GM20431 (cell line): Measurements from ENCODE around the gene FGG.
"Not testable (repeated sequence)": the region's sequence is repeated elsewhere in the genome, so short reads cannot be mapped to it uniquely, and the experiment has no call there.

ENCODE experiments used
- in situ Hi-C: fragments of 300-500 bp; cut with MseI, MboI; formaldehyde crosslinking; loops from one replicate; pipeline ENCODE4 v1.15.0; 2020; ENCODE audit warnings: low sequenced_read_pairs; ENCODE audit not compliant: unreplicated experiment

The FGG gene

DNA sequence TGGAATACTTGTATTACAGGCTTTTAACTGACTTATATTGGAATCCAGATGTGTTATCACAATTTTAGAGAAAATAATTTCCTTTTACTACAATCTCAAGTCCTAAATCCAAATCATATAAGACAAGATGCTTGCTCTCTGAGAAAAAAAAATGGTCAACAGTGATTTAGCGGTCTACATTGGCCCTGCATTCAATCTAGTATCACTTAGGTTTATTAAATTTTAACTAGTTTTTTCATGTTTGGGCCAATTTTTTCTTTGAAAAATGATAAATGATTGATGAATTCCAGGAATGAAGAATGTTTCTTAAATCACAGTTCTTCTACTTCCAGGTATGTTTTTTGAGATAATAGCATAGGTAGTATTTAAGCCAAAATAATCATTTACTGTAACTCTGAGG is 2.8 kb upstream of the FGG start:
- in situ Hi-C loops: loop anchor here (10.0 kb wide), 1 partner anchor 60 kb away; the partner anchor contains the start of gene PLRG1

DNA sequence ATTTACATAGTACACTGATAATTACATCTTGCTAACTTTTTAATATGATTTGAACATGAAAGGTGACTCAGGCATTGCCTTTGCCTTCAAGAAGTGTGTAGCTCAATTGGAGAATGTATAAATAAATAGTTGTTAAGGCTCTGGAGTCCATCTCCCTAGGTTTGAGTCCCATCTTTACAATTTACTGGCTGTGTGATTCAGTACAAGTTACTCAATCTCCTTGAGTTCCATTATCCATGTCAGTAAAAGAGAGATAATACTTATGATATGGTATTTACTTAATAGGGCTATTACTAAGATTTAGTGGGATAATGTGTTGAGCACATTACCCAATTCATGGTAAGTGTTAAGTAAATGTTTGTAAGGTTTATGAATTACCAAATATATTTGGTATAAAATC is 1.9 kb upstream of the FGG start:
- in situ Hi-C loops: loop anchor here (10.0 kb wide), 1 partner anchor 60 kb away; the partner anchor contains the start of gene PLRG1

DNA sequence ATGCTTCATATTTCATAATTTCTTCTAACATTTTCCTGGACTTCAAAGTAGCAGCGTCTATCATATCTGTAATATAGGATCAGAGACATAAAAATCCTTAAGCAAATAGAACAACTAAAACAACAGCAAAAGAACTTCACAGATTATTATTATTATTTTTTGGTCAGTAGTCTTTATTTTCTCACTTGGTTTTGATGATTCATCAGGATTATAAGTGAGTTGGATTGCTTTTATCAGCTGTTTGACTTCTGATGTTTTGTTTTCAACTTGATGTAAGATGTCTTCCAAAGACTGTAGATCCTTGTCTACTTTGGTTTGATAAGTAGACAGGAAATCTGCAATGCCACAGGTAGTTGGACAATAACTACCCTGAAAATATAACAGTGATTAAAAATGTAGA is 623 bp downstream of the FGG start:
- in situ Hi-C loops: loop anchor here (10.0 kb wide), 1 partner anchor 57 kb away; the partner anchor contains the start of gene PLRG1

DNA sequence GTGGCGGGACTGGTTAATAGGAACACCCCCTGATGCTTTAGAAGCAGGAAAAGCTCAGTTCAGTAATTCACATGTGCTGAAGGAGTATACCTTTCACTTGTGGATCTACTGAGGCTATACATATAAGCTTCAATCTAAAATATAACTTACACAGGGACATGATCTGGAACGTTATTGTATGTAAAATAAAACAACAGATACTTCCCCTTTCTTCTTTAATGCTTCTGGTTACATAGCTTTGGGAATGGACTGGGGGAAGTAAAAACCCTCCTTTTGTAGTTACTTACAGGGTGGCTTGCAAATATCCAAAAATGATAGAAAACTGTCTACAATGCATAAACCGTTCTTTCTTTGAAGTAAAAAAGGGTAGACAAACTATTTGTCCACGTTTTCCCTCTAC is 1.9 kb downstream of the FGG start:
- in situ Hi-C loops: loop anchor here (10.0 kb wide), 1 partner anchor 56 kb away; the partner anchor contains the start of gene PLRG1

DNA sequence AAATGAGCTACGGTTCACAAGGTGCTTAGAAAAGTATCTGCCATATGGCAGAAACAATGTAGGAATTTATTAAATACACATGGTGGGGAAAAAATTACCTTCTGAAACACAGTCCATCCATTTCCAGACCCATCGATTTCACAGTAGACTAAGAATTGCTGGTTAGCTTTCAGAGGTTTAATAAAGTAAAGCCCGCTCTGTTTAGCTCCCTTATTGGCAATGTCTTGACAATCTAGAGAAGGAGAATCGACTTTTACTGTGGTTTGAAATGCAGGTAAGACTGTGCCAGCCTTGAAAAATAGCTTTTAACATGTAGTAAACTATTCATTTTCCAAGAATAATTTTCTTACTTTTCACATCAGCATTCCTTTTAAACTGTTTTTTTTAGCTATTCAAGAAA is 2.9 kb downstream of the FGG start:
- in situ Hi-C loops: no loop called here

DNA sequence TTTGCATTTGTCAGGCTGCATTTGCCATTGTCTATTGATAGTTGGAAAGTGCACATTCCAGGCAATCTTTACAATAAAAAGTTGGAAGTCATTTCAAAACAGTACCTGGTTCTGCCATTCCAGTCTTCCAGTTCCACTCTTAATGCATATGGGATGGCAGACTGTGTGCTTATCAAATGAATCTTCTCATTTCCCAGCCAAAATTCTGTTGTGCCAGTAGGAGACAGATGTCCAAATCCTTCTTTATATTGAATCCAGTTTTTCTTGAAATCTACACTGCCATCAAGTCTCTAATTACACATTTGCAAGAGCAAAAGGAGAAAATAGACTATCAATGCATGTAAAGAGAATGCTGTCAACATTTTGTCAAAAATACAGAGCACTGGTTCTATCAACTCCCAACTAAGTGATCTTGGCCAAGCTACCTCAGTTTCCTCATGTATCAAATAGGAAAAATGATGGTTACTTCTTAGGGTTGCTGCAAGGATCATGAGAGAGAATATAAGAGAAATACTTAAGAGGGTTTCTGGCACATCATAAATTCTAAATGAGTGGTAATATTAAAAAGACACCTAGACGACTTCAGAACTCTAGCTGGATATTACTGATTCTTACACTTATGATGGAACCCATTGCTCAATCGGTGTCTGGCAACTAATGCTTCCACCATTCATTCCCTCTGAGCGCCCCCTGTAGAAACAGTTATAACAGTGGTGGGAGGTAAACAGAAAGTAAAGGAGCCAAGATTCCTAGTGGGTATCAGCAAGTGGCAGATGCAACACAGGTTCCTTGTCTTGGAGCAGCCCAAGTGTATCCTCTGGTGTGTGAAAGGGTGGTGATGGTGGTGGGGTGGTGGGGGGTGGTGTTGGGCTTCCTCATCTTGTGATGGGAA is 3.8 kb downstream of the FGG start:
- in situ Hi-C loops: no loop called here

DNA sequence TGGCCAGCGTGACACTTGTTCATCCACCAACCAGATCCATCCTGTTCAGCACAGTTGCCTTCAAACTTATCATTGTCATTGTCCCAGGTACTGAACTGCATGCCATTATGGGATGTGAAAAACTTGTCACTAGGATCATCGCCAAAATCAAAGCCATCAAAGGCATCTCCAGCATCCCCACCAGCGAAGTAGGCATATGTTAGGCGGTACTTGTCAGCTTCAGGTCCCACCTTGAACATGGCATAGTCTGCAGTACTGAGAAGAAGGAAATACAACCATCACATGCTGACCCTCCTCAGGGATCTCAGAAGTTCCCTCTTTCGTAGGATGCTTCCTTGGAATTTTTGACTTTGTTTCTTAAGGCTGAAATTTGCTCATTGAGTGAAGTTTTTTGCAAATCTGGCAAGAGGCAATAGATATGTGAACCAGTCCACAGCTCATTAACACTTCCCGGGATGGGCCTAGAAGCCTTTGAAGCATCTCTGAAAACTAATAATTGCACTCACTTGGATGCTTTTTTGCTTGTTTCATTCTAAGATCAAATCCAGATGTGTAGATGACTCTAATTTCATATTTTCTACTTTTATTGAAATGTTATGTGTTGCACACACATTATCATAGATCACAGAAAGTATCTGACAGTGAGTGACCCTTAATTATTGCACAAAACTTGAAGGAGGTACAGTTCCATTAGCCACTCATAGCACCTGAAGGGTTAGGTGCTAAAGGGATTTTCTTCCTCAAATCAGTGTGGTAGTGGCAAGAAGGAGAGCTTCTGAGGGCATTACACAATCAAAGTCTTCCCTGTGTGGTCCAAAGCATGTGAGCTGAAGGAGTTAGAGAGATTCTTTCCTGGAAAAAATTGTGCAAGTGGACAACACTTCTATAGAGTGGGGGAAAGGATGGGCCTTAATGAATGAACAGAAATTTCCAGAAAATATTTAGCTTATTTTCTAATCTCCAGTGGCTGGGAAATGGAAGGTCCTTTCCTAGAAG is 5.4 kb downstream of the FGG start:
- in situ Hi-C loops: no loop called here

DNA sequence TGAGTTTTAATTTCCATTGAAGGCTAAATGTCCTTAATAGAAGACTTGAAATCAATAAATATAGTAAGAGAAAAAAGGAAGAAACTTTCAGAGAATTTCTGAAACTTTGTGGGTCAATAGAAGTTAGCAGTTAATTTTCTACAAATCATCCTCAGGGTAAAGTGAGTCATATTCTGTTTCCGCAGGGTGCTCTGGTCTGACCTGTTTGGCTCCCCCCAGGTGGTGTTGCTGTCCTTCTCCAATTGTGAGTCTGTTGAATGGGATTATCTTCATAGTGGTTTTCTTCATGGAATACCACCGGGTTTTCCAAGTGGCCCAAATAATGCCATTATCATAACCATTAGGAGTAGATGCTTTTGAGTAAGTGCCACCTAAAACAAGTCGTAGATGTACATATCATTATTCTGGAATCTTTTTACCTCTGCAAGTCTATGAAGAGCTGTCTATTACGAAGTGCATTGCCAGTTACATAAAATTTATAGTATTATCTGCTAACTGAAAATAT is 7.7 kb downstream of the FGG start:
- in situ Hi-C loops: no loop called here

DNA sequence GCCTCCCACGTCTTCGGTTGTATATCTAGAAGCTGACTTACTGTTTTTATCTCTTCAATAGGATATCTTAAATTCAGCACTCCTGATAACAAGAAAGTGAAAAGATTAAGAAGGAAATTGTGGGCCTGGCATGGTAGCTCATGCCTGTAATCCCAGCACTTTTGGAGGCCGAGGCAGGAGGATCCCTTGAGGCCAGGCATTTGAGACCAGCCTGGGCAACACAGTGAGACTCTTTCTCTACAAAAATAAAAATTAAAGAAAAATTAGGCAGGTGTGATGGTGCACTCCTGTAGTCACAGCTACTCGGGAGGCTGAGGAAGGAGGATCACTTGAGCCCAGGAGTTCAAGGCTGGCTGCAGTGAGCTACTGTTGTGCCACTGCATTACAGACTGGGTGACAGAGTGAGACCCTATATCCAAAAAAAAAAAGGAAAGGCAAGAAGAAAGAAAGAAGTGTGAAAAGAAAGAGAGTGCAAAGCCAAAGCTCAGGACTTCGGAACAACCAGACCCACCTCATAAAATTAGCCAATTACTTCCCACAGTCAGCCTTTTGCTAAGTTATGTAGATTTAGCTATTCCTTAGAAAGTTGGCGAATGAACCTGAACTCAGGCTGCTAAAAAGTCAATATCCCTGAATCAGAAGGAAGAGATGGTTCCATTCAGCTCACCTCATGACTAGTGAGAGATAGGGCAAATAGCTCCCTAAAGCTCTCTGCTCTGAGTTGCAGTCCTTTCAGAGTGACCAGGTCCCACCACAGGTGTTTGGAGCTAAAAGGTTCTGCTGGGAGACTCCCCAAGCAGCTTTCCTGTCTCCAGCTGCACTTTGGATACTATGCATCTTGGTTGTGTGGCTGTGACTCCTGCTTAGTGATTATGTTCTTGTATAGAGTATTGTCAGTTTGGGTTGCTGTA is 9.2 kb downstream of the FGG start:
- in situ Hi-C loops: no loop called here

DNA sequence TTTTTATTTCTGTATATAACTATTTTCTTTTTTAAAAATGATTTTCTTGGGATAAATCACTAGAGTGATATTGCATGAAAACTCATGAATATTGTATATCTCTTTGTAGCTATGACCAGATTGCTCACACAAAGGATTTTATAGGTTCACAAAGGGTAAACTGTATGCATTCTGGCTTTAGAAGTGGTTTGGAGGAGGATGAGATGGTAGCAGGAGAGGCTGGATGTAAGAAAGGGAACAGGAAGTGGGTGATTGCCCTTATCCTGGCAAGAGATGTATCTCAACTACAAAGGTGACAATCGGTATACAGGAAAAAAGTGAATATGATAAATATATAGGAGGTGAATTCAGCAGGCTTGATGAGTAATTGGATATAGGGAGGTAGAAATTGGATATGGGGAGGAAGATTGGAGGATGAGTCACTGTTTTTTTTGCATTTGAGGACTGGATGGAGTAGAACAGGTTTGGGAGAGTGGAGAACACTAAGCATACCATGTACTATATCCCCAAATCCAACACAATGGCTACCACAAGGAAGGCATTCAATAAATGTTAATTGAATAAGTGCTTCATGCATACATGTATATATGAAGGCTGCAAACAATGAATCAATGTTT is 9.9 kb downstream of the FGG start:
- in situ Hi-C loops: no loop called here

DNA sequence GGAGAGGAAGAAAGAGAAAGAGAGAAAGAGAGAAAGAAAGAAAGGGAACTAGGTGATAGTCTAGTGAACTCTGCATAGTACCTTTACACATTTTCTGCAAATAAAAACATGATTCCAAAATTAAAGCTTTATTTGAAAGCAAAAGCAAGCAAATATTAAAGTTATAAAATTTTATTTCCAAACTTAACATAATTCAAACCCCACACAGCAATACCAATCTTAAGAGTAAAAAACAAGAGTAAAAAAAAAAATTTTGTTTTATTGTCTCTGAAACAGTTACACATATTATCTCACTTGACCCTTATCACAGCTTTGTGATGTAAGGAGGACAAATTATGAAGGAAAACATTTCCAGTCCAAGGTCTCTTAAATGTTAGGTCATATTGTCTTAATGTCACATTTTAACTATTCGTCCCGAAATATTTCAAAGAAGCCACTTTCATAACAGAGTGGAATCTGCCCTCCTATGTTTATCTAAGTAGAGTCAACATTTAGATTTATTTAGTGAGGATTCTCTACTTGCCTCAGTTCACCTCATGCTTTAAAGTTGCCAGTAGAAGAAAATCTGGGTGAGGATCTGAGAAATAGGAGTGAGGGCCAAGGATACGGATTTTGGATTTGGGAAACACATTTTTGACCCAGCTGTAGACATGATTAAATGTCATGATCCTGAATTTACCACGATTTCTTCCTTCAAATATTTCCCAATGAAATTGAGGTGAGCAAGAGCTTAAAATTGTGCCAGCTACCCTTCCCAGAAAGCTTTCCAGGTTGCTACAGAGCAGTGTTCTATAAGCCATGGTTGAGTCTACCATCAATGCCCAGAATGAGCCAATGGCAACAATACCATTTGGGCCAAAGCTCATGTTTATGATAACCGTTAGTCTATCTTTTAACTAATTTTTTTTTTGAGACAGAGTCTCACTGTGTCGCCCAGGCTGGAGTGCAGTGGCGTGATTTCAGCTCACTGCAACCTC is 14.4 kb downstream of the FGG start:
- in situ Hi-C loops: no loop called here

DNA sequence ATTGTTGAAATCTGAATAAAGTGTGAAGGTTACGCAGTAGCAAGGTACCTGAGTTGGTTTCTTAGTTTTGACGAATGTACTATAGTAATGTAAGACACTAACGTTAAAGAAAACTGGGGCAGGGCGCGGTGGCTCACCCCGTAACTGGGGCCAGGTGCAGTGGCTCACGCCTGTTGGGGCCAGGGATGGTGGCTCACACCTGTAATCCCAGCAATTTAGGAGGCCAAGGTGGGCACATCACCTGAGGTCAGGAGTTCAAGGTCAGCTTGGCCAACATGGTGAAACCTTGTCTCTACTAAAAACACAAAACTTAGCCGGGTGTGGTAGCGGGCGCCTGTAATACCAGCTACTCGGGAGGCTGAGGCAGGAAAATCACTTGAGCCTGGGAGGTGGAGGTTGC is 15.2 kb downstream of the FGG start:
- in situ Hi-C loops: not testable (repeated sequence)

DNA sequence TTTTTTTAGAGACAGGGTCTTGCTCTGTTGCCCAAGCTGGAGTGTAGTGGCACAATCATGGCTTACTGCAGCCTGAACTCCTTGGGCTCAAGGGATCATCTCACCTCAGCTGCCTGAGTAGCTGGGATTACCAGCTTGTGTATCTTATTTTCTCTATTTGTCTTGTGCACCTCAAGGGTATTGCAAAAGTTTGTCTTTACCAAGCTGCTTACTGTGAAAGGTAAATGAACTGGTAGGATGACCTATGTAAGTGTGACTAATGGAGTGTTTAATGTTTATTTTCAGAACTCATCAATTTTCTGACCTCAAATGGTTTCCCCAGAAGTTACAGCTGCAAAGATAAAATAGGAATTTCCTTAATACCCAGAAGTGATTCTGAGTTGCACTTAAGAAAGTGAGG is 16.6 kb downstream of the FGG start:
- in situ Hi-C loops: no loop called here

DNA sequence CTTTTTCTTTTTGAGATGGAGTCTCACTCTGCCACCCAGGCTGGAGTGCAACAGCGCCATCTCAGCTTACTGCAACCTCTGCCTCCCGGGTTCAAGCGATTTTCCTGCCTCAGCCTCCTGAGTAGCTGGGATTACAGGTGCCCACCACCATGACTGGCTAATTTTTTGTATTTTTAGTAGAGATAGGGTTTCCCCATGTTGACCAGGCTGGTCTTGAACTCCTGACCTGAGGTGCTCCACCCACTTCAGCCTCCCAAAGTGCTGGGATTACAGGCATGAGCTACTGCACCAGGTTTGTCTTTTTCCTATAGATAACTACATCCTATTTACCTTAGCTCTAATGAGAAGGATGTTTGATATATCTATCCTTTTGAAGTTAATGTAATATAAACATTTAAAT is 18.1 kb downstream of the FGG start:
- in situ Hi-C loops: not testable (repeated sequence)

DNA sequence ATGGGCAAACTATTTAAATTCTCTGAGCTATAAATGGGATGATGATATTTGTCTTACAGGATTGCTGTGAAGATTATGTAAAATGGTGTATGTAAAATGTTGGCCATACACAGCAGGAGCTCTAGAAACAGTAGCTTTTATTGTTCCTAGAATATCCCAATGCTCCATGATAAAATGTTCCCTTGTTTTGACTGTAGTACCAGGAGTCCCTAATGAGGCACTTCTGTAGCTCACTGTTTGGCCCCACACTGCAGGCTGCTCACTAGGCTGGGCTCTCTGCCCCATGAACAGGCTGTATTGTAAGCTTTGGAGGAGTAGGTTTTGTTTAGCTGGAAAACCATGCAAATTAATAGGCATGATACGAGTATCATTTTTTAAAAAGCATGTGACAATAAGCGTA is 18.6 kb downstream of the FGG start:
- in situ Hi-C loops: no loop called here

DNA sequence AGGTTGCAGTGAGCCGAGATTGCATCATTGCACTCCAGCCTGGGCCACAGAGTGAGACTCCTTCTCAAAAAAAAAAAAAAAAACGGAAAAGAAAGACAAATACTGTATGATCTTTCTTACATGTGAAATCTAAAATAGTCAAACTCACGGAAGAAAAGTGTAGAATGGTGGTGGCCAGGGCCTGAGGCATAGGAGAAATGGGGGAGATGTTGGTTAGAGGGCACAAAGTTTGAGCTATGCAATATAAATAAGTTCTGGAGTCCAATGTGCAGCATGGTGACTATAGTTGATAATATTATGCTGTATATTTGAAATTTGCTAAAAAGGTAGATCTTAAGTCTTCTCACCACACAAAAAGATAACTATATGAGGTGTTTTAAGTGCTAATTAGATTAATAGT is 20.6 kb downstream of the FGG start:
- in situ Hi-C loops: no loop called here

DNA sequence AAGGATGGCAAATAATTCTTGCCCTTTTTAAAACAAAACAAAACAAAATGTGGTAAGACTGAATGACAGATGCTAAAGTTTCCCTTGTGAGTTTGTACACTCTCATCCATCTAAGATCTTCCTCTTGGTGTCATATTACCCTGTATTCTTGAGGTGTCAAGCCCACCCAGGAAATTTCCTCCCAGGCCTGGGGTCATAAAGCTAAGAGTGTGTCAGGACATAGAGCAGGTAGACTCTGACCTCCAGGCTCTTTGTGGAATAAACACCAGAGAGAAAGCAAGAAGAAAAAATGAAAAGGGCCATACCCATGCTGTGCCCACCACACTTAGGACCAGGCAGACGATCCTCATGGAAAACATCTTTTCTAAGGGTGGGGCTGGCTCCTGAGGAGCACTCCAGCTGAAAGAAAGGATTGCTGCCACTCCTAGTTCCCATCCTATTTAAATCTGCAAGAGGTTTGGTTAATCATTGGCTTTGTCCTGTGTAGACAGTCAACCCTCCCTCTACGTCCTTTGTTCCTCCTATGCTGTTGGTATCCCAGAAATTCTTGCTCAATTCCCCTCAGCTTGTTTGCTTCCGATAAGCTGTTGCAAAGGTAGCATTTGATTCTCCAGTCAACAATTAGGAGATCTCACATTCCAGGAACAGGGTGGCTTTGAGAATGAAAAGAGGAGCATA is 22.0 kb downstream of the FGG start, which contains the start of gene FGA:
Gene FGA (minus strand): TSS at position 414 of the 678 bp plus-strand sequence. CDS start 55 bp downstream, at position 359.
- in situ Hi-C loops: no loop called here
